ENCODE measurements around the gene SUPT5H.

DNA sequence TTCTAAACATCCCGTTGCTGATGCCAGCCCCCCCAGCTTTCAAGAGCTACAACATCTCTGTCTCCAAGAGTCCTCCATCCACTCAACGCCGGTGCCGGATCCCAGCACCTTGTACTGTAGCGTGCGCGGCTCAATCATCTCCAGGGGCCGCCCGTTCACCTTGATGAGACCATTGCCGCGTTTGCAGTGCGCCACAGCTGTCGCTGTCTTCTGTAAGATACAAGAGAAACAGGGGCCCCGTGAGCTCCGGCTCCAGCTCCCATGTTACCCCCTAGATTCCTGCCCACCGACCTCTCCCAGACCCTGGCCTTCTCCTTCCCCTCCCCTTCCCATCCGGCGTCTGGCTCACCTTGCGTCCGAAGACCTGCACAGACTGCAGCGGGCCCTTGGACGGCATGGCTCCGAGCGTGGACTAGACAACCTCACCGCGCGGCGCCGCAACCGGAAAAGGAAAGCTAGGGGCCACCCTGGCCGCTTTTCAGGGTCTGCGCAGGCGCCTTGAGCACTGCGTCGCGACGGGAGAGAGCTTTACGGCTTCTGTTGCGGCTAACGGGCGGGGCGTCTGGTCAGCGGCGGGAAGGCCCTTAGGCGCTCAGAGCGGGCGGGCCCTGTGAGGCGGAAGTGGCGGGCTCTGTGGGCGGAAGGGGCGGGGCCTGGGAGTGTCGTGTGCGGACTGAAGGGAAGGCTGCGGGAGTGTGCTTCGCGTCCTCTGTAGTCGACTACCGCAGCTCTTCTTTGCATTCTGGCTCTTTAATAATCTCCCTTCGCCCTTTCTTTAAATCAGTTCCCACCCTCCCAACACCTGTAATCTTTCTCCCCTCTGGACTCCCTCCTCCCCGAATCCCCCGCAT, 9.7 kb upstream of the SUPT5H start, which contains the start of gene RPS16:
- TF ChIP-seq, protein P1, sequence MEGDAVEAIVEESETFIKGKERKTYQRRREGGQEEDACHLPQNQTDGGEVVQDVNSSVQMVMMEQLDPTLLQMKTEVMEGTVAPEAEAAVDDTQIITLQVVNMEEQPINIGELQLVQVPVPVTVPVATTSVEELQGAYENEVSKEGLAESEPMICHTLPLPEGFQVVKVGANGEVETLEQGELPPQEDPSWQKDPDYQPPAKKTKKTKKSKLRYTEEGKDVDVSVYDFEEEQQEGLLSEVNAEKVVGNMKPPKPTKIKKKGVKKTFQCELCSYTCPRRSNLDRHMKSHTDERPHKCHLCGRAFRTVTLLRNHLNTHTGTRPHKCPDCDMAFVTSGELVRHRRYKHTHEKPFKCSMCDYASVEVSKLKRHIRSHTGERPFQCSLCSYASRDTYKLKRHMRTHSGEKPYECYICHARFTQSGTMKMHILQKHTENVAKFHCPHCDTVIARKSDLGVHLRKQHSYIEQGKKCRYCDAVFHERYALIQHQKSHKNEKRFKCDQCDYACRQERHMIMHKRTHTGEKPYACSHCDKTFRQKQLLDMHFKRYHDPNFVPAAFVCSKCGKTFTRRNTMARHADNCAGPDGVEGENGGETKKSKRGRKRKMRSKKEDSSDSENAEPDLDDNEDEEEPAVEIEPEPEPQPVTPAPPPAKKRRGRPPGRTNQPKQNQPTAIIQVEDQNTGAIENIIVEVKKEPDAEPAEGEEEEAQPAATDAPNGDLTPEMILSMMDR (IDR thresholded peaks at IDR 0.05; ENCODE audit: insufficient read depth, low read length, poor library complexity, severe bottlenecking) = no peak
- no peak for TF ChIP-seq EZH2phosphoT487 (conservative IDR thresholded peaks at IDR 0.05; ENCODE audit: low read length)
